SKM-1 (cell line): ENCODE data around the gene UCN2.
A peak's percentile ranks its signal among the peaks of the same experiment; 100 is the strongest.
"Not testable (repeated sequence)": the region's sequence is repeated elsewhere in the genome, so short reads cannot be mapped to it uniquely, and the experiment has no call there.

Source experiments
- DNase-seq: peaks from one replicate; lab custom pipeline; 2025; ENCODE audit not compliant: unreplicated experiment; lab: John Stamatoyannopoulos, UW

UCN2 gene

DNA sequence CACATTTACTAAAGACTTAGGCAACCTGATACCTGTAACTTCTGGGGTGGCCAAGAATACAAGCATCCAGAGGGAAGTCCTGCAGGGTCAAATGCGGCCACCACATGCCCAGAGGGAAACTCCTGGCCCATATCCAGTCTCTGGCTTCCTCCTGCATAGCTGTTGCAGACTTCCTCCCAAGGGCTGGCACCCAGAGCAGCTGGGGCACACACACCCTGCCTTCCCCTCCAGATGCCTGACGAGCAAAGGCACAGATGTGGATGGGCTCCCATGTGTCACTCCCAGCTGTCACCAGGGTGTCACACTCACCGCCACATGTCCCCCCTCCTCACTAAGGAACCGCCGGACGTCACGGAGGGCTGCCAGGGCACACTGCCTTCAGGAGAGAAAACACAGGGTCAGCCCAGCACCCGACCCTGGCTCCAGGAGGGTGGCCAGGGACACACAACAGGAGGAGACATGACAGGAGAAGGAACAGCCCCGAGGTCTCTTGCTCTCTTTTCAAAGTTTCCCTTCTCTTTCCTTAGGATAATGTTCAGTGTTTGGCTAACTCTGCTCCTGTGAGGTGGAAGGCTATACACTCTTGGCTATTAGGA, 20.2 kb downstream of the UCN2 start:
- DNase-seq: no peak

DNA sequence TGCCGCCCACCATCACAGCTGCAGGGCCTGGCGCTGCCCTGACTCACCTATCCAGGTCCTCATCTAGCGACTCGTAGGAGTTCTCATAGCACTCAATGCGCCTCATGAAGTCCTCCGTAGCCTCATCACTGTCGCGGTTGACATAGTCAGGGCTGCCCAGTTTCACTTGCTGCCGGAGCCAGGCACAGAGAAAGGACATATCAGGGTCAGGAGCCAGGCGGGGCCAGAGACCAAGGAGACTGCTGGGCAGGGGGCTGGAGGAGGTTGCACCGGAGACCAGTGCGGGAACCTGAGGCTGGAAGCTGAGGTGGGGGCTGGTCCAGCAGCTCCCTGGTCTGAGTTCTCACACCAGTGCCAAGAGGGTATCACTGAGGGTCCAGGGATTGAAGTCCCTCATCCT, 25.1 kb downstream of the UCN2 start:
- no peak for DNase-seq

DNA sequence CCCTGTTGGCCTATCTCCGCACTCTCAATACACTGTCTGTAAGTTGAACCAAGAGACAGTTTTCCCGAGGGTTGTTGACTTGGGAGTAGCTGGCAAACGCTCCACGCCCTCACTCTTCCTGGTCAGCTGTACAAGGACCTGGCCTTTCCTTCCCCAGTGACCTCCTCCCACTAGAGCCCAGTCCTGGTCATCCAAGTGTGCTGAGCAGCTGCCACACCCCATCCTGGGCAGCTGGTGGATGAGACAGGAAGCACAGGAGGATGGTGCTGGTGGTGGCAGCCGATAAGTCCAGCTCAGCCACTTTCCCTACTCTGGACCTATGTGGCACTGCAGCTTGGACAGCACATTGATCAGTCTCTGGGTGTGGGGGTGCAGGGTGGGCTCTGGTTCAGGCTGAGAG, 26.8 kb downstream of the UCN2 start:
- DNase-seq: no peak

DNA sequence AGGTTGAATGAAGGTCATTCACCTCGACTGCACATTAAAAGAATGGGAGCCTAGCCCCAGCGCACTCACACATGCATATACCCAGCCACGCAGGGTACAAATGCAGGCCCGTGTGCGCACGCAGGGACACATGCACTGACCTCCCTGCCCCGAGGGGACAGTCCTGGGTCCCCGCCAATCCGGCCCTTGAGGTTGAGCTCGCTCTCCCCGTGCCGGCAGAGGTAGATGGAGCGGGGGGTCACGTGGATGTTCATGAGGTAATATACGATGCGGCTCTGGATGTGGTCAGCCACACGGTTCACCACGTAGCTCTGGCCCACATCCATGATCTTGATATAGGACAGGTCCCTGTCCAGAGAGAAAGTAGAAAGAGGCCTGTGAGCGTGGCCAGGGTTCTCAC, 27.5 kb downstream of the UCN2 start:
- no peak for DNase-seq

DNA sequence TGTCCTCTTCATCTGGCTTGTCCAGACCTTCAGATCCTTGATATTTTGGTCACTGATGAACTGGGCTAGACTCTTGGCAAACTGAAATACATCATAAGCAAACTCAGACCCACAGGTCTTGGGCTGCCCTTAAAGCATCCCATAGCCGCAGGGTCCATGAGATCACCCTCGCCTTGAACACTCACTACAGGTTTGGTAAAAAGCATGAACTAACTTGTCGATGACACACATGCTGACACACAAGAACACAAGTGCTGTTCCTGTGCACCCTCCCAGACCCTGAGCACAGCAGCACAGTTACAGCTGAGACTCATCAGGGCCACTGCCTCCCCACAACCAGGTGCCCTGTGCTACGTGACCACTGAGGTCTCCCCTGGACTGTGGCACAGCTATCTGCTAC, 28.0 kb downstream of the UCN2 start:
- DNase-seq: no peak

DNA sequence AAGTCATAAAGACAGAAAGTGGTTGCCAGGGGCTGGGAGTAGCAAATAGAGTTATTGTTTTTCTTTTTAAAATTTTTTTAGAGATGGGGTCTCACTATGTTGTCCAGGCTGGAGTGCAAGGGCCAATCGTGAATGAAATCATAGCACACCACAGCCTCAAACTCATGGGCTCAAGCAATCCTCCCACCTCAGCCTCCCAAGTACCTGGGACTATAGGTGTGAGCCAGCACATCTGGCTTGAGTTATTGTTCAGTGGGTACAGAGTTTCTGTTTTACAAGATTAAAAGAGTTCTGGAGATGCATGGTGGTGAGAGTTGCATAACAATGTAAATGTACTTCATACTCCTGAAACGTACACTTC, 30.6 kb downstream of the UCN2 start:
- no peak for DNase-seq

DNA sequence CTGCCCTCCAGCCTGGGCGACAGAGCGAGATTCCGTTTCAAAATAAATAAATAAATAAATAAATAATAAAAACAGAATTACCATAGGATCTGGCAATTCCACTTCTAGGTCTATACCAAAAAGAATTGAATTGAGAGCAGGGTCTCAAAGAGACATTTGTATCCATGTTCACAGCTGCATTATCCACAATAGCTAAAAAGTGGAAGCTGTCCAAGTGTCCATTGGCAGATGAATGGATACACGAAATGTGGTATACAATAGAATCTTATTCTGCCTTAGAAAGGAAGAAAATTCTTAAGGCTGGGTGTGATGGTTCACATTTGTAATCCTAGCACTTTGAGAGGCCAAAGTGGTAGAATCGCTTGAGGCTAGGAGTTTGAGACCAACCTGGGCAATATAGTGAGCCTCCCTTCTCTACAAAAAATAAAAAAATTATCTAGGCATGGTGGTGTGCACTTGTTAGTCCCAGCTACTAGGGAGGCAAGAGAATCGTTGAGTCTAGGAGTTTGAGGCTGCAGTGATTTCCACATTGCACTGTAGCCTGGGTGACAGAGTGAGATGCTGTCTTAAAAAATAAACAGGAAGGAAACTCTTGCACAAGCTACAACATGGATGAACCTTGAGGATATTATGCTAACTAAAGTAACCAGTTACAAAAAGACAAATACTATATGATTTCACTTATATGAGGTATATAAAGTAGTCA, 31.2 kb downstream of the UCN2 start:
- DNase-seq: no peak

DNA sequence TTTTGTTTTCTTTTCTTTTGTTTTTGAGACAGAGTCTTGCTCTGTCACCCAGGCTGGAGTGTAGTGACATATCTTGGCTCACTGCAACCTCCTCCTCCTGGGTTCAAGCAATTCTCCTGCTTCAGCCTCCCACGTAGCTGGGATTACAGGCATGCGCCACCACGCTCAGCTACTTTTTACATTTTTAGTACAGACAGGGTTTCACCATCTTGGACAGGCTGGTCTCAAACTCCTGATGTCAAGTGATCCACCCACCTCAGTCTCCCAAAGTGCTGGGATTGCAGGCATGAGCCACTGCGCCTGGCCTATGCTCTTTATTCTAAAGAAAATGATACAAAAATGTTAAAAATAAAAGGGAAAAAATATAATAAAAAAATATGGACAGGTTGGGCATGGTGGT, 32.9 kb downstream of the UCN2 start:
- not testable (repeated sequence) for DNase-seq

DNA sequence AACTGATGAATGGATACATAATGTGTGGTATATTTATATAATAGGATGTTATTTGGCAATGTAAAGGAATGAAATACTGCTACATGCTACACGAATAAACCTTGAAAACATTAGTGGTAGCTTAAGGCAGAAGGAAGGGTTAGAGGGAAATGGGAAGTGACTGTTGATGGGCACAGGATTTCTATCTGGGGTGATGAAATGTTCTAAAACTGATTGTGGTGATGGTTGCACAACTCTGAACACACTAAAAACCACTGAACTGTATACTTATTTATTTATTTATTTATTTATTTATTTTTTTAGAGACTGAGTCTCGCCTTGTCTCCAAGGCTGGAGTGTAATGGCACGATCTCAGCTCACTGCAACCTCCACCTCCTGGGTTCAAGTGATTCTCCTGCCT, 34.8 kb downstream of the UCN2 start:
- DNase-seq: peak; percentile 57

DNA sequence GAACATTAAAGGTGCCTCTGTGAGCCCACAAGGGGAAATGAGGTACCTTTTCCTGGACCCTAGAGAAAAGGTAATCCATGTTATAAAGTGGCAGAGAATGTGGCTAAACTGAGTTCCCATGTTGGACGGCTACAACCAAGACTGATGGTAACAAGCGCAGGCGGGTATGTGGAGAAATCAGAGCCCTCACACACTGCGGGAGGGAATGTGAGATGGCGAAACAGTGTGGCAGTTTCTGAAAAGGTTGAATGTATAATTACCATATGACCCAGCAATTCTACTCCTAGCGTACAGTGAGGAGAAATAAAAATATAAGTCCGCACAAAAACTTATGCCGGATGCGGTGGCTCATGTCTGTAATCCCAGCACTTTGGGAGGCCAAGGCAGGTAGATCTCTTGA, 35.5 kb downstream of the UCN2 start:
- peak; percentile 17 for DNase-seq

DNA sequence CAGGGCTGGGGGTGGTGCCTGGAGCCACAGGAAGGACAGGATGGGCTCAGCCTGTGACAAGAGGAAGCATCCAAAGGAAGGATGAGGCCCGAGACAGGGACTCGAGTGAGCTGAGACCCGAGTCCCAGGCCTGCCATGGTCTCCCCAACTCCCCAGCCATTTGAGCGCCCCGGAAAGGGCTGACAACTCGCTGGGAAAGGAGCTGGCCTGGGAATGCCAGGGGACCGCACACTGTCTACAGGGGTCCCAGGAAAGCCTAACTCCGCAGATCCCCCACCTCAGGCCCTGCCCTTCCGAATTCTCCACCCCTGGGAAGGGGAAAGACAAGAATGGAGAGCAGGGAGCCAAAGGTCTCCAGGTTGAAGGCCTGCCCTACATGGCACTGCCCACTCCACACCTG, 38.6 kb downstream of the UCN2 start:
- DNase-seq: no peak

DNA sequence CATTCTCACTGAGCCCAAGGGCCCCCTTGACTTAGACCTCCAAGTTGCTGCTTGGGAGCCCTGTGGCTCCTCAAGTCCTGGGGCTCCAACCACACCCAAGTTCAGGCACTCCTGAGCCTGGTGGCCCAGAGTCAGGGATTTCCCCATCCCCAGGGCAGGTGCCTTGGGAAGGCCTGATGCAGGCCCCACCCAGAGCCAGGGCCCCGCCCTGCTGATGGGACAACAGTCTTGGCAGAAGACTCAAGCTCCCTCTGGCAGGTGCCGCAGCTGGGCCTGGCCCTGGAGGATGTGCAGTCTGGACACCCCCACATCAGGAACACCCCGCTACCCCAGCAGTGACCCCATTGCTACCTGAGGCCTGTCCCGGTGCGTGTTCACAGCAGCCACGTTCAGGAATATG, 41.9 kb downstream of the UCN2 start:
- no peak for DNase-seq

DNA sequence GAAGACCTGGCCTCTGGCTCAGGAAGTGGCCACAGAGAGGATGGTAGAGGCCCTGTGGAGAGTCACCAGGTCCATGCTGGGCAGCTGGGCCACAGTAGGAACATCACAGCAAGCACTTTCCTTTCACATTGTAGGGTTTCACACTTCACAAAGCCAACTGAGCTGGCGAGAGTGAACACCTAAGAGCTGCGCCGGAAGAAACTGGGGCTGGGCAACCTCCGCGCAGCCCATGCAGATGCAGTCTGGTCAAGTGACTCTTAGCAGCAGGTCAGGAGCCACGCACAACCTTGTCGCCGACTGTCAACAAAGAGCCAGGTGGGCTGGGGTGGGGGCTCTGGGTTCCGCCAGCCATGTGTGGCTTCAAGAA, 44.3 kb downstream of the UCN2 start:
- DNase-seq: no peak

DNA sequence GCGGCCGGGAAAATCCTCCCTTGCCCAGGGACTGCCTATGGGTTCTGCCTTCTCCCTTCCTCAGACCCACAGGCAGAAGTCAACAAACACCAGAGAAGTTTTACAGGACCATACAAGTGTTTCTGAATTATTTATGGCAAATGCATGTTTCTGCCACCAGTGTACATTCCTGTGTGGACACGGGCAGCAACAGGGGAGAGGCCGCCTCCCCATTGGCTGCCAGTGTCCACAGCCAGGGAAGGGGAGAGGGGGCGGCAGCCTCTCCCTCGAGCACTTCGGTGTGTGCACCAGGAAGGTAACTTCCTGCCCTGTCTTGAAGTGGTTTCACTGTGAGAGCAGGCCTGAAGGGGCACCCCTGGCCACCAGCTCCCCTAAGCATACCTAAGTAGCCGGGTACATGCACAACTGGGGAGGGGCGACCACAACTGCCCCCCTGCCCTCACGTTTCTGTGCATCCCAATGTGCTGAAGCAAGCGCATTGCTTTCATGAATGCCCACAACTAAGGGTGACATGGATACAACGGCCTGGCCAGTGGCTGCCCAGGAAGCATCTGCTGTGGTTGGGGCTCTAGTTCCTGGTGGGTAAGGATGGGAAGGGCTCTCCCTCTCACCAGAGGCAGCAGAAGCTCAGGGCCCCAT, 44.8 kb downstream of the UCN2 start:
- DNase-seq: no peak

DNA sequence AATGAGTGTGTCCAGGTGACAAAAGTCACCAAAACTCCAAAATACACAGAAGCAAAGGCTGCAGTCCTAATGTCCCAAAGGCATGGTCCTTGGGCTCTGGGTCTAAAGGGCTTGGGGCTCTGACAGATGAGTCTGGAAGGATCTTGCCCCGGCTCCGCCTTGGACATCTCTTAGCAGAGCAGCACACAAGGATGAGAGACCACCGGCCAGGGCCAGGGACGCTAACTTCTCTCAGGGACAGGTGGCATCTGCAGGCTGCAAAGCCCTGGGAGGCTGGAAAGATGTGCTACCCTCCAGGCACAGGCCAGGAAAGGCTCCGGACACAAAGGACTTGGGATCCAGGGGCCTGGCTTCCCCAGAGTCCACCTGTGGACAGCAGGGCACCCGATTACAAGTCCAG, 45.5 kb downstream of the UCN2 start:
- no peak for DNase-seq

DNA sequence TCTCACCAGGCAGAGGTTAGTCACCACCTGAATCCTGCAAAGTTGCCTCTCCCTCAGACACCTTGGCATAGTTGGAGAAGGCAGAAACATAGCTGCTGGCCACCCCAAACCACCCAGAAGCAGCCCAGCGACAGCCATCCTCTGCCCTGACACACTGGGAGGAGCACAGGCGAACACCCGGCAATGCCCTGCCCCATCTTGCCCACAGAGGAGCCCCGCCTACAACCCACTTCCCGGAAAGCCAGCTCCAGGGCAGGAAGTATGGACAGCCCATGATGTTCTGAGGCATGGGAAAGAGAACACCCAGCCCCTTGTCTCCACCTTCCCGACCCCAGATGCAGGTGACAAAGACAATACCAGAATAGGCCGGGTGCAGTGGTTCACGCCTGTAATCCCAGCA, 47.0 kb downstream of the UCN2 start:
- DNase-seq: no peak

DNA sequence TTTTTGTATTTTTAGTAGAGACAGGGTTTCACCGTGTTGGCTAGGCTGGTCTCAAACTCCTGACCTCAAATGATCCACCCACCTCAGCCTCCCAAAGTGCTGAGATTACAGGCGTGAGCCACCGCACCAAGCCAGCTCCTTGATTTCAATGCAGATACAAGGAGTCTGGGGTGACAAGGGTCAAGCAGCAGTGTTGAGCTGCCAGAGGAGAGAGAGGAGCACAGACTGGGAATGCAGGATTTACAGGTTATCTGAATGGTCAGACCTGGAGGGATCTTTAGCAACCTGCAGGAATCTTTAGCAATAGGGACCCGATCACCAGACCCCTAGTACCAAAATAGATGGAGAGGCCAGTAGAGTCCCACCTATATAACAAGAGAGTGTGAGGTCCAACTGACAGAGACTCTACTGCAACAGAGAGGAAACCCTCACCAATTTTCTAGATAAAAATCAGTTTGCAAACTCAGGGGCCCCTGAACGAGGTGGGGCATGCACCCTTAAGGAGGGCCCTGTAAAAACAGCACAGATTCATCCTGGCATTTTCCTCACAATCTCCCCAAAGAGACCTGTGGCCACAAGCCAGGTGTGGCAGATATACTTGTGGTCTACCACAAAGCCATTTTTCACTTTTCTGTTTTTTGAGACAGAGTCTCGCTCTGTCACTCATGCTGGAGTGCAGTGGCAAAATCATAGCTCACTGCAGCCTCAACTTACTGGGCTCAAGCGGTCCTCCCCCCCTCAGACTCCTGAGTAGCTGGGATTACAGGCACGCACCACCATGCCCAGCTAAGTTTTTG, 49.0 kb downstream of the UCN2 start:
- no peak for DNase-seq
